ENCODE results near the gene WBP2. TPM values are rescaled to one million over a fixed set of nuclear protein-coding genes. Genes with fewer than 3 reads are reported as not detected.

WBP2 gene
- total and polyA plus RNA-seq, 2 of the 8 experiments (the other 6 are each of a cell fraction or from before 2014, with no cell fraction given): 48.2 to 71.2 TPM

- POLR2A ChIA-PET (ENCODE audit: partially characterized antibody): interaction anchor here (0.8 to 4.3 kb wide), 8 partner anchors 10 to 69 kb away, joined by 3 to 36 read pairs (median 6); partner anchors contain the start of genes TRIM47 and WBP2
- no peak for TF ChIP-seq SUZ12 (IDR thresholded peaks at IDR 0.05; ENCODE audit: low read length)
- TF ChIP-seq, protein P1, sequence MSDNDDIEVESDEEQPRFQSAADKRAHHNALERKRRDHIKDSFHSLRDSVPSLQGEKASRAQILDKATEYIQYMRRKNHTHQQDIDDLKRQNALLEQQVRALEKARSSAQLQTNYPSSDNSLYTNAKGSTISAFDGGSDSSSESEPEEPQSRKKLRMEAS (IDR thresholded peaks at IDR 0.05): 0 out of 2 replicates have a peak, but pooled peaks have one; percentile 15
- 0 out of 4 replicates have a peak, but pooled peaks of 1 of the 2 experiments have one; percentile 35 for TF ChIP-seq SIN3A (conservative IDR thresholded peaks at IDR 0.05 in 1 of 2, IDR thresholded peaks at IDR 0.05 in 1 of 2; ENCODE audit: low read depth in 1 of 2, low read length in 2 of 2)
- TF ChIP-seq TAF1 (IDR thresholded peaks at IDR 0.05; ENCODE audit: low read depth, low read length): no peak
- TF ChIP-seq TEAD4 (IDR thresholded peaks at IDR 0.05; ENCODE audit: low read depth, low read length): no peak
- TF ChIP-seq GABPA (IDR thresholded peaks at IDR 0.05; ENCODE audit: borderline replicate concordance, insufficient read depth, low read length): 0 out of 2 replicates have a peak, but pooled peaks have one; percentile 35
- no peak for TF ChIP-seq BRCA1 (IDR thresholded peaks at IDR 0.05; ENCODE audit: low read depth, low read length)
- no peak for TF ChIP-seq JUND (IDR thresholded peaks at IDR 0.05; ENCODE audit: low read length)
- peak; percentile 60; the same call in 1 of the 2 replicates for TF ChIP-seq YY1 (IDR thresholded peaks at IDR 0.05; ENCODE audit: low read depth, low read length)
These were observed 9.9 kb downstream of the WBP2 start for GRCh38 chr17:75845058-75845711.

More at GRCh38 chr17:75845058-75845711, 9.9 kb downstream of the WBP2 start:
- H2BK20ac ChIP-seq (ENCODE audit: low read length): no peak overlapping the region
- CTCF ChIA-PET (ENCODE audit: partially characterized antibody): interaction anchor here (0.7 to 27.2 kb wide), 18 partner anchors 14 to 169 kb away, joined by 3 to 563 read pairs (median 4); partner anchors contain the start of genes UNK and WBP2
- no peaks in the 10 kb centered on the region for H3K9me3 ChIP-seq (ENCODE audit: insufficient read depth in 2 of 2, low read depth in 1 of 2, low read length in 1 of 2)
- H3K18ac ChIP-seq (ENCODE audit: extremely low read depth, low read length): peak overlapping the region; percentile 95
- no peak overlapping the region for H2BK120ac ChIP-seq (replicated peaks; ENCODE audit: low read depth, low read length)
- no peak overlapping the region for H2AK5ac ChIP-seq (ENCODE audit: low read depth, low read length)
- DNase-seq (ENCODE audit: low read depth in 1 of 2, low spot score in 2 of 2): peak; percentile 57 to 87
- H3K4ac ChIP-seq (replicated peaks; ENCODE audit: insufficient read length, low read depth, low read length): no peak overlapping the region
- H4K8ac ChIP-seq (ENCODE audit: extremely low read depth, insufficient read depth, low read length): 0 out of 2 replicates have a peak overlapping the region, but pooled peaks have one; percentile 22
- no peak overlapping the region for H3K27ac ChIP-seq (ENCODE audit: low read depth, low read length)
- H3K14ac ChIP-seq (ENCODE audit: insufficient read length): no peak overlapping the region
- no peak overlapping the region for H3K9ac ChIP-seq (replicated peaks in 1 of 4; ENCODE audit: extremely low read depth in 1 of 4, low read depth in 3 of 4, low read length in 3 of 4)
- no peaks in the 10 kb centered on the region for H3K79me2 ChIP-seq (ENCODE audit: control insufficient read depth in 1 of 2, insufficient read depth in 2 of 2, low read length in 2 of 2)
- peak overlapping the region; percentile 69; the same call in 1 of the 2 replicates for H2BK5ac ChIP-seq (ENCODE audit: low read depth, low read length)
- H3K23me2 ChIP-seq (ENCODE audit: low read depth, low read length): no peaks in the 10 kb centered on the region
- H3K36me3 ChIP-seq (ENCODE audit: control insufficient read depth in 2 of 4, insufficient read depth in 4 of 4, low read length in 3 of 4): peaks cover 2 to 24% (median 17%) of the 10 kb centered on the region in 4 experiments
- no peak overlapping the region for H2BK12ac ChIP-seq (ENCODE audit: low read depth, low read length)
- no peak overlapping the region for H2BK15ac ChIP-seq (ENCODE audit: low read length)
- no peak overlapping the region for H3K56ac ChIP-seq (replicated peaks; ENCODE audit: insufficient read length, low read depth, low read length)
- no peak overlapping the region for H2AFZ ChIP-seq (ENCODE audit: low read length)
- H4K91ac ChIP-seq (replicated peaks; ENCODE audit: insufficient read length, low read length): no peak overlapping the region
- no peak overlapping the region for H3K23ac ChIP-seq (ENCODE audit: insufficient read length)
- H3K27me3 ChIP-seq (replicated peaks in 1 of 4; ENCODE audit: control insufficient read depth in 3 of 4, extremely low read depth in 1 of 4, insufficient read depth in 3 of 4, low read length in 3 of 4): no peaks in the 10 kb centered on the region
- no peak overlapping the region for H3K4me2 ChIP-seq (ENCODE audit: insufficient read depth in 1 of 2, low read depth in 2 of 2, low read length in 2 of 2)
- no peak overlapping the region for H4K5ac ChIP-seq (ENCODE audit: insufficient read length, low read depth, low read length)
- FAIRE-seq: no peak
- no peak overlapping the region for H3K4me3 ChIP-seq (ENCODE audit: extremely low read depth in 1 of 4, insufficient read depth in 2 of 4, low read depth in 3 of 4, low read length in 4 of 4)
- peaks cover 0 to 8% (median 6%) of the 10 kb centered on the region in 4 experiments; a peak in 4 of 7 replicates for H3K4me1 ChIP-seq (replicated peaks in 1 of 4; ENCODE audit: control insufficient read depth in 3 of 4, insufficient read depth in 4 of 4, low read length in 3 of 4)
- H4K20me1 ChIP-seq (replicated peaks in 1 of 2; ENCODE audit: control insufficient read depth in 1 of 2, insufficient read depth in 2 of 2, low read length in 2 of 2): peaks cover 4 to 5% of the 10 kb centered on the region in 2 experiments
- 65% methylated on average over 21 of the region's 21 CpGs; no CpG with 5 or more reads in 1 of the 2 experiments for WGBS, 2 experiments (ENCODE audit: extremely low coverage in 1 of 2, insufficient coverage in 1 of 2, insufficient read length in 1 of 2, insufficient replicate concordance in 2 of 2, low coverage in 1 of 2, low lambda C conversion rate in 2 of 2, missing lambda C conversion rate in 1 of 2)
- H3K79me1 ChIP-seq (ENCODE audit: low read depth, low read length): no peaks in the 10 kb centered on the region
